Stomach (tissue), 4 donors: ENCODE measurements around the gene SLC38A1.

Experiments used
- POLR2A ChIP-seq, 4 donors: fragments of 450-650 bp; IDR thresholded peaks; one replicate each; pipeline ENCODE4 v1.6.1; 2016; ENCODE audit warnings: antibody characterized with exemption in 4 of 4, control low read depth in 2 of 4, mild to moderate bottlenecking in 1 of 4, moderate library complexity in 1 of 4
- POLR2AphosphoS5 ChIP-seq, 3 donors: sonication (generic); formaldehyde crosslinking; IDR thresholded peaks; one replicate each; pipeline ENCODE4 v1.6.1; 2016; ENCODE audit warnings: antibody characterized with exemption in 3 of 3
- TF ChIP-seq, protein P1 (sequence below), 7 experiments: fragments of 450-650 bp in 4 of 7; fragments of 200-600 bp in 3 of 7; sonication (generic) in 3 of 7; IDR thresholded peaks; one replicate each; pipeline ENCODE4 v1.5.1; 2016 to 2019; ENCODE audit warnings: antibody characterized with exemption in 7 of 7, control low read depth in 2 of 7, mild to moderate bottlenecking in 1 of 7

DNA sequence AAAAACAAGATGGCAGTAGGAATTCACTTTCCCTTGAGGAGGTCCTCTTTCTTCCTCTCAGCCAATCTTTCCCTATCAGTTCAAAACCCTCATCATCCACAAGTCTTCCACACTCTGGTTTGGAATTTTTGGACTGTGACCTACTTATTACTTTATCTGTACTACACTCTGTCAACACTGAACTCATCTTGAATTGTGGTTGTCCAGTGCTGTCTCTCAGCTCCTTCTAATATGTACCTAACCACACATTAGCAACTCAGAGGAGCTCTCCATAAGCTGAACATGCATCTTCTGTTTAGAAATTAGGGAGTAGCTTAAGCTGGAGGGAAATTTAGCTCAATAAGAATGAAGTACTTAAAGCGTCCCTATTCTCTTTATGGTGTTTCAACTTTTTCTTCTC lies 34.8 kb downstream of the SLC38A1 start:
- TF ChIP-seq, protein P1, sequence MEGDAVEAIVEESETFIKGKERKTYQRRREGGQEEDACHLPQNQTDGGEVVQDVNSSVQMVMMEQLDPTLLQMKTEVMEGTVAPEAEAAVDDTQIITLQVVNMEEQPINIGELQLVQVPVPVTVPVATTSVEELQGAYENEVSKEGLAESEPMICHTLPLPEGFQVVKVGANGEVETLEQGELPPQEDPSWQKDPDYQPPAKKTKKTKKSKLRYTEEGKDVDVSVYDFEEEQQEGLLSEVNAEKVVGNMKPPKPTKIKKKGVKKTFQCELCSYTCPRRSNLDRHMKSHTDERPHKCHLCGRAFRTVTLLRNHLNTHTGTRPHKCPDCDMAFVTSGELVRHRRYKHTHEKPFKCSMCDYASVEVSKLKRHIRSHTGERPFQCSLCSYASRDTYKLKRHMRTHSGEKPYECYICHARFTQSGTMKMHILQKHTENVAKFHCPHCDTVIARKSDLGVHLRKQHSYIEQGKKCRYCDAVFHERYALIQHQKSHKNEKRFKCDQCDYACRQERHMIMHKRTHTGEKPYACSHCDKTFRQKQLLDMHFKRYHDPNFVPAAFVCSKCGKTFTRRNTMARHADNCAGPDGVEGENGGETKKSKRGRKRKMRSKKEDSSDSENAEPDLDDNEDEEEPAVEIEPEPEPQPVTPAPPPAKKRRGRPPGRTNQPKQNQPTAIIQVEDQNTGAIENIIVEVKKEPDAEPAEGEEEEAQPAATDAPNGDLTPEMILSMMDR (IDR thresholded peaks at IDR 0.05), result no peak
- TF ChIP-seq POLR2A (IDR thresholded peaks at IDR 0.05), result no peak
- no peak for TF ChIP-seq POLR2AphosphoS5 (IDR thresholded peaks at IDR 0.05)
